ENCODE measurements around the gene LPXN.

The LPXN gene

GRCh38 chr11:58498464-58498863, 77.2 kb downstream of the LPXN start:
- Histone ChIP-seq H3K4me1 (ENCODE audit: control insufficient read depth, insufficient read depth, low read length) (no peaks in the 10 kb centered on the region), H3K9ac (ENCODE audit: low read length) (no peak overlapping the region), H3K27ac (ENCODE audit: low read depth, low read length) (no peak overlapping the region), H3K36me3 (ENCODE audit: control insufficient read depth, insufficient read depth, low read length) (no peaks in the 10 kb centered on the region), H3K4me3 (ENCODE audit: low read depth, low read length) (no peak overlapping the region), H3K27me3 (ENCODE audit: control insufficient read depth, insufficient read depth, low read length) (no peaks in the 10 kb centered on the region), H3K9me3 (ENCODE audit: control insufficient read depth, insufficient read depth, low read depth, low read length) (no peaks in the 10 kb centered on the region)

DNA sequence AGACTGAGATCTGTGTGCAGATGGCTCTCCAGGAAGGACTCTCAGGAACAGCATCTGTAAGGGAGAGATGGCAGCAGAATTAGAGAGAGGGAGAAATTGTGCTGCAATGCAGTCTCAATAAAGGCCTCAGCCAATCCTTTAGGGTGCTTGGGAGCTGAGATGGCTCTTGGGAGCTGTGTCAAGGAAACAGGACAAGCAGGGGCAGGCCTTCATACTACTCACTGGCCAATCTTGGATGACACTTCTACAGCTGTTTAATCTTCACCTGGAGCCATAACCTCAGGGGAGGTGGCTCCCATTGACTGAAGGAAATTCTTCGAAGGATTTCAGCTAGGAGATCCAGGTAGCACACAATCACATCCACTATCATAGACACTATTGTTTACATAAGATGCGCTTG, 77.7 kb downstream of the LPXN start:
- H3K9me3 ChIP-seq (ENCODE audit: control insufficient read depth, insufficient read depth, low read depth, low read length): no peaks in the 10 kb centered on the region
- H3K4me1 ChIP-seq (ENCODE audit: control insufficient read depth, insufficient read depth, low read length): no peaks in the 10 kb centered on the region
- no peak overlapping the region for H3K9ac ChIP-seq (ENCODE audit: low read length)
- no peak overlapping the region for H3K4me3 ChIP-seq (ENCODE audit: low read depth, low read length)
- H3K36me3 ChIP-seq (ENCODE audit: control insufficient read depth, insufficient read depth, low read length): no peaks in the 10 kb centered on the region
- H3K27me3 ChIP-seq (ENCODE audit: control insufficient read depth, insufficient read depth, low read length): no peaks in the 10 kb centered on the region
- no peak overlapping the region for H3K27ac ChIP-seq (ENCODE audit: low read depth, low read length)

DNA sequence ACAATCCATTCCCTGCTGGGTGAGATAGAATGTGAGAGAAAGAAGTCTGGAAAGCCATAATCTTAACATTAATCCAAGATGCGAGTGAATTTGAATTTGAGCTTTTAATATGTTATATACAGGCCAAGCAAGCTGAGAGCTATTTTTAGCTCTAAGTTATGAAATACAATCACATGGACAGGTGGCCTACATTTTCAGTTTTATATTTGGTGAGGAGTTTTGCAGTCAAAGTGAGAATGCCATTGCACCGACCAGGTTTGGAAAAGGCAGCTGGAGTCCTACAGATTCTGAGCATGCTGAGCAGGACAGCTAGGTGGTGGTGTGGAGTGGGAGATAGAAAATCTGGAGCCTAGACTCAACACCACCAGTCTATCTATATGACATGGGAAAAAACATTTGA, 79.8 kb downstream of the LPXN start:
- no peaks in the 10 kb centered on the region for H3K4me1 ChIP-seq (ENCODE audit: control insufficient read depth, insufficient read depth, low read length)
- no peak overlapping the region for H3K9ac ChIP-seq (ENCODE audit: low read length)
- H3K9me3 ChIP-seq (ENCODE audit: control insufficient read depth, insufficient read depth, low read depth, low read length): no peaks in the 10 kb centered on the region
- H3K27ac ChIP-seq (ENCODE audit: low read depth, low read length): no peak overlapping the region
- no peaks in the 10 kb centered on the region for H3K36me3 ChIP-seq (ENCODE audit: control insufficient read depth, insufficient read depth, low read length)
- no peak overlapping the region for H3K4me3 ChIP-seq (ENCODE audit: low read depth, low read length)
- no peaks in the 10 kb centered on the region for H3K27me3 ChIP-seq (ENCODE audit: control insufficient read depth, insufficient read depth, low read length)

- H3K4me3 ChIP-seq (ENCODE audit: low read depth, low read length): no peak overlapping the region
- no peaks in the 10 kb centered on the region for H3K4me1 ChIP-seq (ENCODE audit: control insufficient read depth, insufficient read depth, low read length)
- H3K27me3 ChIP-seq (ENCODE audit: control insufficient read depth, insufficient read depth, low read length): no peaks in the 10 kb centered on the region
- no peak overlapping the region for H3K9ac ChIP-seq (ENCODE audit: low read length)
- H3K36me3 ChIP-seq (ENCODE audit: control insufficient read depth, insufficient read depth, low read length): no peaks in the 10 kb centered on the region
- H3K9me3 ChIP-seq (ENCODE audit: control insufficient read depth, insufficient read depth, low read depth, low read length): no peaks in the 10 kb centered on the region
- no peak overlapping the region for H3K27ac ChIP-seq (ENCODE audit: low read depth, low read length)
Observed at GRCh38 chr11:58494101-58494500, 81.6 kb downstream of the LPXN start.

GRCh38 chr11:58493676-58494075, 82.0 kb downstream of the LPXN start:
- Histone ChIP-seq H3K9ac (ENCODE audit: low read length) (no peak overlapping the region), H3K4me1 (ENCODE audit: control insufficient read depth, insufficient read depth, low read length) (no peaks in the 10 kb centered on the region), H3K9me3 (ENCODE audit: control insufficient read depth, insufficient read depth, low read depth, low read length) (no peaks in the 10 kb centered on the region), H3K4me3 (ENCODE audit: low read depth, low read length) (no peak overlapping the region), H3K27ac (ENCODE audit: low read depth, low read length) (no peak overlapping the region), H3K27me3 (ENCODE audit: control insufficient read depth, insufficient read depth, low read length) (no peaks in the 10 kb centered on the region), H3K36me3 (ENCODE audit: control insufficient read depth, insufficient read depth, low read length) (no peaks in the 10 kb centered on the region)

DNA sequence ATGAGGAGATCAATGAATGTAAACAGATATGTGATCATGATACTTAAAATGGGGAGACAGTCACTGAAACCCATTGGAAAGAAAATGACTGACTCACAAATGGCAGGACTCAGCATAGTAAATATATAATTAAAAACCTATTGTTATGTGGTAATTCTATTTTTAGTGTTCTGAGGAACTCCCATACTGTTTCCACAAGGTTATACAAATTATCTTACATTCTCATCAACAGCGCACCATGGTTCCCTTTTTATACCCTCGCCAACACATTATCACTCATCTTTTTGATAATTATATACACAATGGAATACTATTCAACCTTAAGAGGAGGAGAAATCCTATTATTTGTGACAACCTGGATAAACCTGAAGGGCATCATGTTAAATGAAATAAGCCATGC, 84.8 kb downstream of the LPXN start:
- H3K4me3 ChIP-seq (ENCODE audit: low read depth, low read length): no peak overlapping the region
- no peaks in the 10 kb centered on the region for H3K36me3 ChIP-seq (ENCODE audit: control insufficient read depth, insufficient read depth, low read length)
- H3K9me3 ChIP-seq (ENCODE audit: control insufficient read depth, insufficient read depth, low read depth, low read length): no peaks in the 10 kb centered on the region
- H3K4me1 ChIP-seq (ENCODE audit: control insufficient read depth, insufficient read depth, low read length): no peaks in the 10 kb centered on the region
- H3K27me3 ChIP-seq (ENCODE audit: control insufficient read depth, insufficient read depth, low read length): no peaks in the 10 kb centered on the region
- no peak overlapping the region for H3K9ac ChIP-seq (ENCODE audit: low read length)
- no peak overlapping the region for H3K27ac ChIP-seq (ENCODE audit: low read depth, low read length)

GRCh38 chr11:58487170-58487569, 88.5 kb downstream of the LPXN start:
- Histone ChIP-seq H3K27ac (ENCODE audit: low read depth, low read length) (no peak overlapping the region), H3K4me1 (ENCODE audit: control insufficient read depth, insufficient read depth, low read length) (no peaks in the 10 kb centered on the region), H3K27me3 (ENCODE audit: control insufficient read depth, insufficient read depth, low read length) (no peaks in the 10 kb centered on the region), H3K36me3 (ENCODE audit: control insufficient read depth, insufficient read depth, low read length) (no peaks in the 10 kb centered on the region), H3K4me3 (ENCODE audit: low read depth, low read length) (no peak overlapping the region), H3K9me3 (ENCODE audit: control insufficient read depth, insufficient read depth, low read depth, low read length) (no peaks in the 10 kb centered on the region), H3K9ac (ENCODE audit: low read length) (no peak overlapping the region)

DNA sequence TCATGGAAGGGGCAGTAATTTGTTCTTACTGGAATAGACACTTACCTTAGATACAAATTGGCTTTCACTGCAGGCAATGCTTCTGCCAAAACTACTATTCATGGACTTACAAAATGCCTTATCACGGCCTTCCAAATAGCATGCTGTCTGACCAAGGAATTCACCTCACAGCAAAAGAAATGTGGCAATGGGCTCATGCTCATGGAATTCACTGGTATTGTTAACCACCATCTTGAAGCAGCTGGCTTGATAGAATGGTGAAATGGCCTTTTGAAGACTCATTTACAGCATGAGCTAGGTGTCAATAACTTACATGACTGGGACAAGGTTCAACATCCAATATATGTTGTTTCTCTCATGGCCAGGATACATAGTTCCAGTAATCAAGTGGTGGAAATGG, 89.7 kb downstream of the LPXN start:
- Histone ChIP-seq H3K4me1 (ENCODE audit: control insufficient read depth, insufficient read depth, low read length) (no peaks in the 10 kb centered on the region), H3K27ac (ENCODE audit: low read depth, low read length) (no peak overlapping the region), H3K4me3 (ENCODE audit: low read depth, low read length) (no peak overlapping the region), H3K27me3 (ENCODE audit: control insufficient read depth, insufficient read depth, low read length) (no peaks in the 10 kb centered on the region), H3K9me3 (ENCODE audit: control insufficient read depth, insufficient read depth, low read depth, low read length) (no peaks in the 10 kb centered on the region), H3K9ac (ENCODE audit: low read length) (no peak overlapping the region), H3K36me3 (ENCODE audit: control insufficient read depth, insufficient read depth, low read length) (no peaks in the 10 kb centered on the region)
